Left renal pelvis (tissue), 4 donors: ENCODE results near the gene SMG6. TPM values are rescaled to one million over a fixed set of nuclear protein-coding genes. Genes with fewer than 3 reads are reported as not detected.

Source experiments
- DNase-seq, 4 donors: peaks; one replicate each; pipeline ENCODE4 v3.0.0-alpha.2; 2013; ENCODE audit warnings: low read depth in 4 of 4, low spot score in 3 of 4
- polyA plus RNA-seq, 4 donors: library from polyadenylated mRNA; unstranded; fragments of 120-200 nt; gene quantifications; one replicate each; pipeline ENCODE4 v1.2.1, GENCODE V29; 2013; ENCODE audit not compliant: insufficient read length in 4 of 4

The SMG6 gene
- polyA plus RNA-seq, 4 donors: 27.8 to 35.8 (median 30.7) TPM

DNA sequence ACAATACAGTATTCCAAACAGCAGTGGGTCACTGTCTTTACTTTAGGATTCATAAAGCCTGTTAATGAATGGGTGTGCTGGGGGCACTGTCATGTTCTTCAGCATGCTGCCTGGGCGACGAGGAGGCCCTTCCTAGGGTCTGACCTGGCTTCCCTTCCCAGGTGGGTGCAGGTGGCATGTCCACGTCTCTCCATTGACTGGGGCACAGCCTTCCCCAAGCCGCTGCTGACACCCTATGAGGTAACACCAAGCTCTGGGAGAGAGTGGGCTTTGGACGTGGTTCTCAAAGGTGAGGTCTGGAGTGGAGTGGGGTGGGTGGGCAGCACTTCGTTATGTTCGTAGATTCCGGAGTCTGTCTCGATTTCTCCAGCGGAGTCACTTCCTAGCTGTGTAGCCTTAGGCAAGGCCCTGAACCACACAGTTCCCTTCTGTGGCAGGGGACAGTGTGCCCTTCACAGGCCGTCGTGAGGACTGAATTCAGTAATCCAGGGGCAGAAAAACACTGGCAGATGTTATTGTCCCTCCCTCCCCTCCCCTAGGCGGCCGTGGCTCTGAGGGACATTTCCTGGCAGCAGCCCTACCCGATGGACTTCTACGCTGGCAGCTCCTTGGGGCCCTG, 262.5 kb downstream of the SMG6 start:
- DNase-seq: no peak

DNA sequence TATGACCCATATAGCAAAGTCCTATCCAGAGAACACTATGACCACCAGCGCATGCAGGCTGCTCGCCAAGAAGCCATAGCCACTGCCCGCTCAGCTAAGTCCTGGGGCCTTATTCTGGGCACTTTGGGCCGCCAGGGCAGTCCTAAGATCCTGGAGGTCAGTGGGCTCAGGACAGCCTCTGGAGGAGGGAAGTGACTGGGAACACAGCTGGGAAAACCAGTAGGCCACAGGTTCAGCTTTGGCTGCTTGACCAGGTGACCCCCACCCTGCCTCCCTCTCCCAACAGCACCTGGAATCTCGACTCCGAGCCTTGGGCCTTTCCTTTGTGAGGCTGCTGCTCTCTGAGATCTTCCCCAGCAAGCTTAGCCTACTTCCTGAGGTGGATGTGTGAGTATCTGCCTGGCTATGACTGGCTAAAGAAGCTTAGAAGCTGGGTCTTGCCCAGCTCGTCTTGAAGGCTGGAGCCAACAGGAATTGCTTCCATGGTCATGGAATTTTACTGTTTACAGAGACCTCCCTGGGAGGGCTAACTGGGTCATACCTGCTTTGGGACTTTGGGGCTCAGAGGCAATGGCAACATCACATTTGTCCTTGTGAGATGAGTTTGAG, 263.3 kb downstream of the SMG6 start:
- no peak for DNase-seq

DNA sequence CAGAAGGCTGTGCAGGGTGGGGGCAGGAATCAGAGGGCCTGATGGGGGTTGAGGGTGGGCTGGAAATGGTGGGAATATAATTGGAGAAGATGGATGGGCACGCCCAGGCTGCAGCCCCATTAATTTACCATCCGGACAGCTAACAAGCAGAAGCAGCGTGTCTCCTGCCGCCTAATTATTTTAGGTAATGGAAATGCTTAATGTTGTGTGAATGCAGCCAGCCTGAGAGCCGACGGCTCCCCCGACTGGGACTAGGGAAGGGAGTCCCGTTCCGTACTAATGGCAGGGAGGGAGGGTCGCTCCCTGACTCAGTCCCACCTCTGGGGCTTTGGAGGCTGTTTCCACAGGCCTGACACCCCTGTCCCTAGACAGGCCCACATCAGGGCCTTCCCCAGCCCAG, 266.4 kb downstream of the SMG6 start:
- no peak for DNase-seq

DNA sequence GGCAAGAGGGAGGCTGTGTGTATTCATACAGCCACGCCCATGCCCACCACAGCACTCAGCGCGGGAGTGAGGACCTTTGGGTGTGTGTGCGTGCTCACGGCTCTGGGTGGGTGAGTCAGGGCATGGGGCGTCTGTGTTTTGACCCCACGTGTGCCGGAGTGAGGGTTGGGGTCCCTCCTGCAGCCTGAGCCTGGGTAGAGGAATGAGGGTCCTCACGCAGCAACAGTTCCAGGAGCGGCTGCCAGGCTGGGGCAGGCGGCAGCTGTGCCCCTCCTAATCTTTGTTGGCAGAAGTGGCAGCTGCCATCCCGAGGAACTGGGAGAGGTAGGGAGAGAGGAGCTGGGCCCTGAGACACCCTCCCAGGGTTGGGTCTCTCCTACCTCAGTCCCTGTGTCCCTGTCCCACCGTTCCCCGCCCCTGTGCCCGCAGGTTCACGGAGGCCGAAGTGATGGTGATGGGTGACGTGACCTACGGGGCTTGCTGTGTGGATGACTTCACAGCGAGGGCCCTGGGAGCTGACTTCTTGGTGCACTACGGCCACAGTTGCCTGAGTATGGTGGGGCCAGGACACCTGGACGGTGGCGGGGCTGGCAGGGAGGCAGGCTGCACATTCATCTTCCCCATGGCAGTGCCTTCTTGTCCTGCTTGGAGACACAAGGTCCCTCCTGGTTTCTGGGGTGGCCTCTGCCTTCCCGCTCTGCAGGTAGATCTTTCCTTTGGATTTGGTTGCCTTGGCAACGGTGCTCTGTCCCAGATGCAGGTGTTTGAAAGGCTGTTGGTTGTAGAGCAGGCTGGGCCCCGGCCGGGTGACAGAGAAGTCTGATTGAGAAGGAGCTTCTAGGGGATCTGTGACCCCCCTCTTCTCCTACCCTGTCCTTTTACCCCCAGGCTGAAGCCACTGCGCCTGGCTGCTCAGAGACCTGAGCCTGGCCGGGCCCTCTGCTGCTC, 267.8 kb downstream of the SMG6 start:
- no peak for DNase-seq

DNA sequence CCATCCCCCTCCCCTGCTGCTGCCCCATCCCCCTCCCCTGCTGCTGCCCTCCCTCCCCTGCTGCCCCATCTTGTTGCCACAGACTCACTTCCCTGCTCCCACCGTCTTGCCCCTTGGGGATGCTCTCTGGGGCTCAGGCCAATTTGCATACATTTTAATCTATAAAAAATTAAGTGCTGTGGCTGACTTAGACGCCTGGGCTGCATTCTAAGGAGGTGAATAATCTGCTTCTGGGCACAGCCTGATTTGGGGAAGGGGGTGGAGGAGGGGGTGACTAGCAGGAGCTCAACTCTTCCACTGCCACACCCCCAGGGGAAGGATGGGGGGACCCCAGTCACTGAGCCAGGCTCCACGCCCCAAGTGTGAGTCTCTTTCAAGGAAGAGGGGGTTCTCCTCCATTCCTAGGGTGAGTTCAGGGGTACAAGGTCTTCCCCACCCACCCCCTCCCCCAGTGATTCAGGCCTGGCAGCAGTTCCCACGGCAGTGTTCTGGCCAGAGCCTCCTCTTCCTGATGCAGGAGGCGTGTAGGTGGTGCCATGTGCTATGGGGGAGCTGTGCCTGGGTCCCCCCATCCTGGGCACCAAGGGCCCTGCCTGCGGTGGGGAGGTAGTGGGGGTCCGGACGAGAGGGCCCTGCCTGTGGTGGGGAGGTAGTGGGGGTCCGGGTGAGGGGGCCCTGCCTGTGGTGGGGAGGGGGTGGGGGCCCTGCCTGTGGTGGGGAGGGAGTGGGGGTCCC, 268.6 kb downstream of the SMG6 start:
- no peak for DNase-seq

DNA sequence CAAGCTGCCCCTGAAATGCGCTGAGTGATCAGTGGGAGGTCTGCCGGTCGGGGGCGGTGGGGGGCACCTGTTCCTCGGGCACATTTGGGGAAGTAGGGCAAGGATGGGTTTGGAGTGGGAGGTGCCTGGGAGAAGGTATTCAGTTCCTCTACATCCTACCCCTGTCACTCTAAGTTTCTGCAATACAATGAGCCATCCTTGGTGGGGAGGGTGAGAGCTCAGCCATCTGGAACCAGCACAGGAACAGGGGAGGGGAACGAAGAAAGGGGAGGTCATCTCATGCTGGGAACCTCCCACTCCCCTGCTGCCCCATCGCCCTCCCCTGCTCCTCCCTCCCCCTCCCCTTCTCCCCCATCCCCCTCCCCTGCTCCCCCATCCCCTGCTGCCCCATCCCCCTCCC, 269.4 kb downstream of the SMG6 start:
- DNase-seq: no peak

DNA sequence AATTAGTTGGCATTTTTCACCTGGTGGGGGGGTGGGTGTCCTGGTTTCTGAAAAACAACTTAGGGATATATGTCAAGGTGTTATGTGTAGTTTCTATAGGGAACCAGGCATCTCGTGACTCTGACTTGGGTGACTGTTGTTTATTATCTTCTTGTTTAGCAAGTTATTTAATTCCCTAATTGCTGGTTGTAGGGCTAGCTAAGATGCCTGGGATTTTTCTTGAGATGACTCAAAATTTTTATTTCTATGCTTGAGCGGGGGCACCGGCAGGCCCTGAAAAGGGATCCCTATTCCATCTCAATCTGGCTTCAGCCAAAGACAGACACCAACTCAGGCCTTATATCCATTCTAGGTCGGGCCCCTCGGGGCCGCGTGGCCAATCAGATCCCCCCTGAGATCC, 270.4 kb downstream of the SMG6 start:
- no peak for DNase-seq

DNA sequence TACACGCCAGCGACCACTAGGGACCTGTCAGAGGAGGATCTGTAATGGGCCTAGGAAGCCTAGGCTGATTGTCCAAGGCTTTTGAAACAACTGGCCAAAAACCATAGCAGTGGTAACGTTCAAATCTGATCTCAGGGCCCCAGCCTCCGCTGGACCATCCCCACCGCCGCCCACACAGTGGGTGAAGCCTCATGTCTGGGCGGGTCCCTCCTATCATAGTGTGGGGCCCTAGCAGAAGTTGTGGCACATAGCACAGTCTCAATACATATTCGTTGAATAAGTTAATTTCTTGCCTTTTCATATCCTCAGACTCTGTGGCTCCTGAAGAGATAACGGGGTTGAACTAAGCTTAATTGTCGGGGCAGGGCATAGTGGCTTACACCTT, 272.8 kb downstream of the SMG6 start:
- no peak for DNase-seq

DNA sequence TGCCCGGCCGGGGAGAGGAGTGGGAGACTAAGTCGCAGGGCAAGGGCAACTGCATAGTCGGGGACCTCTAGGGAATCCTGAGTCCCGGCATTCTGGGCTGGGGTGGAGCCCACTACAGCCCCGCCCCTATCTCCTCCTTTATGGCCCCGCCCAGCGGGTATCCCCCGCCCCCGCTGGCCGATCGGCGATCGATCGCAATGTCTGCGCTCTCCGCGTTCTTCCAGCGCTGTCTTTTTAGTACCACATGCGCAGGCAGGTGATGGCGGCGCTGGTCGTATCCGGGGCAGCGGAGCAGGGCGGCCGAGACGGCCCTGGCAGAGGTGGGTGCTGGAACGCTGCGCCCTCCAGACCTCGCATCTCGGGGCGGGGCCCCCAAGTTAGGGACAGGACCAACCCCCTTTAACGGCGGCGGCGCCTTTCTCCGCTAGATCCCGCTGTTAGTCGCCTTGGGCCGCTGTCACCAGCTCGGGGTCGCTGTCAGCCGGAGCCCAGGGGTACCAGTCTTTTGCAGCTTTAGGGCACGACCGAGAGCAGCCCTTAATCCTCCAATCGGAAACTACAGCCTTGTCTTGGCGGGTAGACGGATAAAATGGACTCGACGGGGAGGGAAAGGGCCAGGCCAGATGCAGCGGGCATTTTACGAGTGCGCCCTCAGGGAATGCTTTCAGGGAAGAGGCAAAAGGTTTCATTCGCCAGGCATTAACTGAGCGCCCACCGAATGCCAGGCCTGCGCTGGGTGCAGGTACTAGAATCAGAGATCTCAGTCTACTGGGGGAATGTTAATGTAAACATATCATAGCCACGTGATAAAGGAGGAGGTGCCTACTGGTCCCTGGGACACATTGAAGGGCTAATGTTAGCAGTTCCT, 273.4 kb downstream of the SMG6 start, which contains the start of gene DPH1:
DPH1 (plus strand) TSS at position 243 of the 868 bp plus-strand sequence; CDS start at position 260, 17 bp downstream.
- DNase-seq: peak in 1 of 4 donors; percentile 74

DNA sequence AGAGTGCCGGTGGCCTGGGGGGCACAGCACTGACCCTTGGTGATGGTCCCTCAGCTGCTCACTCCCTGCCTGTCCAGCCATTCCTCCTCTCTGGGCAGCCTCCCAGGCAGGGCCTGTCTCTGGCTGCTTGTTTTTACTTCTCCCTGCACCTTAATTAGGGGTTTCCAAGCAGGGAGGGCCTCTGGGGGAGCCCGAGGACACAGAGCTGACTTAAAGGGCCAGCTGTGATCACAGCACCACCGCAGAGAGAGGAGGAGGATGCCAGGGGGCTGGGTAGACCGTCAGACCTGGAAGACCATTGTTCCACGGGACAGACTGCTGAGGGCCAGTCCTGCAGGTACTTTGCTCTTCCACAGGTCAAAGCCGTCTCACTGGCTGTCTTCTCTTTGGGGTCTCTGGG, 274.8 kb downstream of the SMG6 start:
- no peak for DNase-seq

DNA sequence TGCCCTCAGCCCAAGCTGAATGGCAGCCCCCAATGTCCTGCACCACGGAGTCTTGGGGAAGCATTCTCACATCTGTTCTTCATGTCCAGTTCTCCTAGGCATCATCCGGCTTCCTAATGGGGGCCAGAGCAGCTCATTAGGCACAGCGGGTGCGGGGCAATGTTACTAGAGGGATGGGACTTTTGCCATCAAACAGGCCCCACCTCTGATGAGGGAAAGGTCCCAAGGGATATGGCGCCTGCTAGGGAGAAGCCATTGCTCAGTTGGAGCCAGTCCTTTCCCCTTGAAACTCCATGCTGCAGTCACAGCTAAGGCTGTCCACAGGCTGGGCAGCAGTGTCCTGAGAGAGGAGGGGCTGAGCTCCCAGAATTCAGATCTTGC, 275.4 kb downstream of the SMG6 start:
- no peak for DNase-seq

DNA sequence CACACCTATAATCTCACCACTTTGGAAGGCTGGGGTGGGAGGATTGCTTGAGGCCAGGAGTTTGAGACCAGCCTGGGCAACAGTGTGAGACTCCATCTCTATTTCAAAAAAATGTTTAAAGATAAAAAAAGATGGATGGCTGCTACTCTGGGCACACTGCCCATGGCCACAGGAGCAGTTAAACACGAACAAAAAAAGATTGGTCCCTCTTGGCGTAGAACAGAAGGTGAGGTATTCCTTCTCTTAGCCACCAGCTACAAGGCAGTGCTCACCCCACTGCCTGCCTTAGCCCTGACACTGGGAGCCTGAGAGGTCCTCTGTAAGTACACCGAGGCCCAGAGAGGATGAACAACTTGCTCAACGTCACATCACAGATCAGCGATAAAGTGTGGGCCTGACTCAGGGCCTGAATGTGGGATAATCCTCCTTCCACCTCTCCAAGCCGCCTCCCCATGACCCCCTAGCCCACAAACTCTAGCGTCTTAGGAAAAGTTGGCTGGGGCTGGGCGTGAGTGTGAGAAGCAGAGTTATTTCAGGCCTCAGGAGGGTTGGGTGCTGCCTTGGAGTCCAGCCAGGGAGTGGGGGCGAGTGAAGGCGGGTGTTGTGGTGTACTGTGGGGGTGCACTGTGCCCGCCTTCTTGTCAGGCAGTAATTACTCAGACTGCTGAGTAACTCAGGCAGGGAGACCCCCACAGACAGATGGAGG, 275.9 kb downstream of the SMG6 start:
- DNase-seq: no peak

DNA sequence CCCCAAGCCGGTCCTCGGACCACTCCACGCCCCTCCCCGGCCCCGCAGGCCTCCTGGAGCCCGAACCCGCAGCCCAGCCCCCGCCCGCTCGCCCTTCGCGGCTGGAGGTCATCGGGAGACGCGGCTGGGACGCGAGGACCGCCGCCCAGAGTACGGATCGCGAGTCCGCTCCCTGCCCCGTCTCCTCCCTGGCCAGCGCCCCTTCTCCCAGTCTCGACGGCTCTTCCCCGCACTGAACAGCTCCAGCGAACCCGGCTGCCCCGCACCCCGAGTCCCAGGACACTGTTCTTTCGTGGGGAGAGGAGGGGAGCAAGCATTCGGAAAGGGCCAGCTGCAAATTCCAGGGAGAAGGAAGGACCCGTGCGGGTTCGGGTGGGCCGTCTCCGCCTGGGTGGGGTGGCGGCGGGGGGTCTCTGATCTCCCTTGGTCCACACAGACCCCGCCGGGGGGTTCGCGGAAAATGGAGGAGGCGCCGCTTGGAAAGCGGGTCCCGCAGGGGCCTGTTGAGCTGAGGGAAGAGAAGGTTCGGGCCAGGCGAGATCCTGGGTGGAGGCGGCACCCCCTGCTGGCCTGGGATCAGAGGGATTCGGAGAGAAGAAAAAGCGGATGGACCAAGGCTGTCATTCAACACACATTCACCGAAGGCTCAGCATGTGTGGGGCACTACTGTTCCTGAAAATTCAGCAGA, 277.8 kb downstream of the SMG6 start:
- no peak for DNase-seq

DNA sequence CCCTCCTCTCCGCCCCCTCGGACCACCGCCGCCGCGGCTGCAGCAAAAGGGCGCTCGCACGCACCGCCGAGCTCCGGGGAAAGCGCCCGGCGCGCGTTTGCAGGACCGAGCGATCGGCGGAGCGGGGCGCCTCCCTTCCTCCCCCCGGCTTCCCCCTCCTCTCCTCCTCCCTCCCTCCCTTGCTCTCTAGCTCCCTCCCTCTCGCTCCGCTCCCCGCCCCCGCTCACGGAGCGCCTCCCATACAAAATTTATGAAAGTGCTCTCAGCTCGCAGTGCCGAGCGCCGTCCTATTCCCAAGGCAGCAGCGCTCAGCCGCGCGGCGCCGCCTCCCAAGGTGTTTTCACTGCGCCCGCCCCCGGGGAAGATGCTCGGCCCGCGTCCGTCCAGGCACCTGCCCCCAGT, 278.4 kb downstream of the SMG6 start, which contains the start of gene RTN4RL1:
RTN4RL1 (minus strand) TSS at position 115 of the 402 bp plus-strand sequence. CDS start 469 bp downstream, outside the sequence.
- DNase-seq: no peak

DNA sequence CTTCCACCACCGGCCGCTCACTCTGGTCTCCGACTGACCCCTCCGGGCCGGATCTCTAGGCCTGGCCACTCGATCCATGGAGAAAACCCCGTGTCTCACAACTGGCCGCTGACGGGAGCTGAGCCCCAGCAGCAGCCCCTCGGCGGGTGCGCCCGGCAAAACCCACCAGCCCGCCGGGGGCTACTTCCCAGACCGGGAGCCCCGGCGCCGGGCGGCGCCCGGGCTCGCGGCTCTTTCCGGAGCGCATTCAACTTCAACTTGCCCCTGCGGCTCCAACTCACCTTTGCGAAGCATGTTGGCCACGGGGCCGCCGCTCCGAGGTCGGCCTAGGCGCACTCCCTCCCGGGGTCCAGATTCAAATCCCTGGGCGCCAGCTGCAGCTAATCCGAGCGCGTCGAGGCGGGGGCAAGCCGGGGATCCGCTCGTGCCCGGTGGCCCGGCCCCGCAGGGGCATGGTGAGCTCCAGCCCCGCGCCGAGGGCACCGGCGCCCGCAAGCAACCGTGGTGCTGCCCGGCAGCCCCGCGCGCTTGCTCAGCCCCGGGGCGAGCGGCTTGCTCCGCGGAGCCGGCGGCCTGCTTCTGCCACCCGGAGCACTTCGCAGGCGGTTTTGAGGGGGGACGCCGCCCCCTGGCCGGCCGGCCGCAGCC, 278.9 kb downstream of the SMG6 start:
- no peak for DNase-seq

DNA sequence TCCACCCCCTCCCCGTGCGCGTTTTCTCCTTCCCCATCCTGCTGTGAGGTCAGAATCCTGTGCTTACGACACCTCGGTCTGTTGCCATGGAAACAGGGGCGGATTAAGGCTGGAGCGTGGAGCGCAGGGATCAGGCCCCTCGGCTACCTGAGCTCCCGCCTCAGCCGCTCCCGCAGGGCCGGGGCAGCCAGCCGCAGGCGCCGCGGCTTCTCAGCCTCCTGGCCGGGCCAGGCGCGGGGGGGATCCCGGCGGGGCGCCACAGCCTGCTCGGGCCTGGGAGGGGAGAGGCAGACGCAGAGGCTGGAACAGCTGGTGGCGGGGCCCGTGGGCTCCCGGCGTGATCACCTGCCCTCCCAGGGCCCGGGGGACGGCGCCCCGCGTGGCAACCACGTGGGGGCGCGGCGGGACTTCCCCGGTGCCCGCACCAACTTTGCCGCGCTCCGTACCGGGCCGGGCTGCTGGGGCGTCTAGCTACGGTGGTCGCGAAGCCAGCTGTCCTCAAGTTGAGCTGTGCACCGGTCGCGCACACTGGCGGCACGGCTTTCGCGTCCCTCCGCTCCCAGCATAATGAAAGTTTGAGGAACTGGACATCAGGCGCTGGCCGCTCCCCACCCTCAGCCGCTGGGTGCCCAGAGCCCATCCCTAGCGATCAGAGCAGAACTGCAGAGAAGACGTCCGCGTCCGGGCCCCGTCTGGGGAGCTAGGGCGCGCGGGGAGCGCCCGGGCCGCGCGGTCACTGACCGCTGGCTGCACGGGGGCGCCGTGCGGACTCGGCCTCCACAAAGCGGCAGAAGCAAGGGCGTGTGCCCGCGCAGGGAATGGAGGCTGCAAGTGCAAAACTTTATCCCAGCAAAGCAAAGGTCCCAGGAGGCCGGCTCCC, 279.7 kb downstream of the SMG6 start:
- DNase-seq: no peak

DNA sequence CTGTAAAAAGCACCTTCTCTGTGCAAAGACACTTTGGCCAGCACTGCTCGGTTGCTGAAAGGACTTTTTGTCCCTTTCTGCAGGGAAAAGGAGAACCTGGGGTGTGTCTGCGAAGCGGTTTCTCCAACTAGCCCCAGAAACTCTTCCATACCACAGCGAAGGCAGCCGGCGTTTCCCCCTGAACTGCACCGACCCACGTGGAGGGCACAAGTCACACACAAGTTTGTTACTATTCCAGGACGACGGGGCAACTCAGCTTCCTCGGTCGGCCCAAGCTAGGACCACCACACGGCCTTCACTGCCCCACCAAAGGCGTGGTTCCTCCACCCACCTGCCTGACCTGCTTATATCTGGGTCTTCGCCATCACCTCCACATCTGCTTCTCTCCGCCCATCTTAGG, 280.3 kb downstream of the SMG6 start:
- DNase-seq: no peak
